ENCODE measurements around the gene LRRC66. TPM values are rescaled to one million over a fixed set of nuclear protein-coding genes. Genes with fewer than 3 reads are reported as not detected.

LRRC66 gene
- total RNA-seq, 2 donors from 2014 or later, result 0.15 to 0.35 TPM

GRCh38 chr4:52052475-52052780, 32.3 kb upstream of the LRRC66 start:
- H3K9ac ChIP-seq (ENCODE audit: extremely low read depth, low read length, poor library complexity, severe bottlenecking), result peak overlapping the region; percentile 36
- no peaks in the 10 kb centered on the region for H3K9me3 ChIP-seq (ENCODE audit: control insufficient read depth, low read length)
- DNase-seq, result no peak
- H3K4me1 ChIP-seq (ENCODE audit: control insufficient read depth, insufficient read depth, low read length), result peaks cover 11% of the 10 kb centered on the region
- peak overlapping the region; percentile 78 for H3K4me3 Mint-ChIP-seq
- TF ChIP-seq CTCF (conservative IDR thresholded peaks at IDR 0.05), result no peak
- peaks cover 26% of the 10 kb centered on the region for H3K27me3 ChIP-seq (ENCODE audit: control insufficient read depth, insufficient read depth, low read length, poor library complexity, severe bottlenecking)
- no peaks in the 10 kb centered on the region for H3K36me3 Mint-ChIP-seq (ENCODE audit: low read depth)
- H3K27me3 Mint-ChIP-seq (ENCODE audit: insufficient read depth), result peaks cover 44% of the 10 kb centered on the region
- WGBS, 2 experiments (ENCODE audit: insufficient coverage in 1 of 2, insufficient read length in 1 of 2), result 50 to 53% methylated on average over 4 to 7 of the region's 7 CpGs
- H3K36me3 ChIP-seq (ENCODE audit: control insufficient read depth, insufficient read depth, low read length), result no peaks in the 10 kb centered on the region
- H3K9me3 Mint-ChIP-seq, result peaks cover 13% of the 10 kb centered on the region
- H3K4me3 ChIP-seq (ENCODE audit: low read length), result peak overlapping the region; percentile 95
- no peak overlapping the region for H3K27ac Mint-ChIP-seq
- H3K27ac ChIP-seq (ENCODE audit: low read depth, low read length), result no peak overlapping the region
- H3K4me1 Mint-ChIP-seq, result peaks cover 20% of the 10 kb centered on the region

- H3K27ac ChIP-seq (ENCODE audit: low read depth, low read length), result peak overlapping the region; percentile 65
These were observed 31.7 kb upstream of the LRRC66 start for GRCh38 chr4:52051615-52052474.

GRCh38 chr4:52051213-52051614, 31.1 kb upstream of the LRRC66 start, which contains the start of gene SPATA18:
Gene SPATA18 (plus strand): TSS chr4:52051304. CDS start chr4:52051705, 401 bp downstream.
- no peaks in the 10 kb centered on the region for H3K9me3 ChIP-seq (ENCODE audit: control insufficient read depth, low read length)
- H3K27ac ChIP-seq (ENCODE audit: low read depth, low read length), result peak within 1 kb of the TSS; percentile 65
- 3 to 20% methylated on average over 2 to 44 of the region's 44 CpGs for WGBS, 2 experiments (ENCODE audit: insufficient coverage in 1 of 2, insufficient read length in 1 of 2)
- Mint-ChIP-seq H3K4me3 (peak within 1 kb of the TSS; percentile 78), H3K27ac (peak within 1 kb of the TSS; percentile 80), H3K4me1 (peaks cover 22% of the 10 kb centered on the region), H3K9me3 (peaks cover 16% of the 10 kb centered on the region), H3K27me3 (ENCODE audit: insufficient read depth) (peaks cover 46% of the 10 kb centered on the region), H3K36me3 (ENCODE audit: low read depth) (no peaks in the 10 kb centered on the region)
- peak within 1 kb of the TSS; percentile 95 for H3K4me3 ChIP-seq (ENCODE audit: low read length)
- no peak for DNase-seq
- H3K9ac ChIP-seq (ENCODE audit: extremely low read depth, low read length, poor library complexity, severe bottlenecking), result peak within 1 kb of the TSS; percentile 73
- peaks cover 11% of the 10 kb centered on the region for H3K4me1 ChIP-seq (ENCODE audit: control insufficient read depth, insufficient read depth, low read length)
- H3K36me3 ChIP-seq (ENCODE audit: control insufficient read depth, insufficient read depth, low read length), result no peaks in the 10 kb centered on the region
- no peak for TF ChIP-seq CTCF (conservative IDR thresholded peaks at IDR 0.05)
- peaks cover 26% of the 10 kb centered on the region for H3K27me3 ChIP-seq (ENCODE audit: control insufficient read depth, insufficient read depth, low read length, poor library complexity, severe bottlenecking)

More at GRCh38 chr4:52051615-52052474, 31.7 kb upstream of the LRRC66 start:
- peak overlapping the region; percentile 95 for H3K4me3 ChIP-seq (ENCODE audit: low read length)
- Mint-ChIP-seq H3K27ac (peak overlapping the region; percentile 80), H3K9me3 (peaks cover 16% of the 10 kb centered on the region), H3K27me3 (ENCODE audit: insufficient read depth) (peaks cover 46% of the 10 kb centered on the region), H3K36me3 (ENCODE audit: low read depth) (no peaks in the 10 kb centered on the region), H3K4me3 (peak overlapping the region; percentile 78), H3K4me1 (peaks cover 22% of the 10 kb centered on the region)
- WGBS, 2 experiments (ENCODE audit: insufficient coverage in 1 of 2, insufficient read length in 1 of 2), result 7 to 9% methylated on average over 28 to 46 of the region's 46 CpGs
- peak overlapping the region; percentile 73 for H3K9ac ChIP-seq (ENCODE audit: extremely low read depth, low read length, poor library complexity, severe bottlenecking)
- no peak for TF ChIP-seq CTCF (conservative IDR thresholded peaks at IDR 0.05)
- no peaks in the 10 kb centered on the region for H3K9me3 ChIP-seq (ENCODE audit: control insufficient read depth, low read length)
- peaks cover 26% of the 10 kb centered on the region for H3K27me3 ChIP-seq (ENCODE audit: control insufficient read depth, insufficient read depth, low read length, poor library complexity, severe bottlenecking)
- H3K4me1 ChIP-seq (ENCODE audit: control insufficient read depth, insufficient read depth, low read length), result peaks cover 11% of the 10 kb centered on the region
- peak; percentile 96 for DNase-seq
- no peaks in the 10 kb centered on the region for H3K36me3 ChIP-seq (ENCODE audit: control insufficient read depth, insufficient read depth, low read length)
